ENCODE data around the gene CHRDL2.
"Not testable (repeated sequence)": the region's sequence is repeated elsewhere in the genome, so short reads cannot be mapped to it uniquely, and the experiment has no call there.

The CHRDL2 gene

DNA sequence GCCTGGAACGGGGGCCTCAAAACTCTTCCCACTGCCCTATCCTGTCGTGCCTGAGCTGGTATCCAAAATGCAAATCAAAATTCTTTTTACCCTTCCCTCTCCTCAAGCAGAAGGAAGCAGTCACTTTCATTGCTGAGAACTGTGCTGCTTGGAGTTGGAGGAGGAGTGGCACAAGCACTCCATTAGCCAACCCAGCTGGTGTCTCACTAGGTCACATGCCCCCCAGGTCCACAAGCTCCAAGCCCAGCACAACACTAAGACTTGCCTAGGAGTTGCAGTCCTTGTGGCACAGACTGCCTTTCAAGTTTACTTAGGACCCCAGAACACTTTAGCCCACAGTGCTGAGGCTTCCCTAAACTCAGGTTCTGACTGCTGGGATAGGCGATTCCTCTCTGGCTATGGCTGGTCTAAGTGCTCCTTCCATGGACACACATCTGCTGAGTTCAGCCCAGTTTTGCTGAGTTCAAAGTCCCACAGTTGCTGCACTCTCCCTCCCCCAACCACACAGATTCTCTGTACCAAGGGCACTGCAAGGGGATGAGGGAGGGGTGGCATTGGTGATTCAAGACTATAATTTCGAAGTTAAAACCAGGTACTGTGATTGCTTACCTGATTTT, 68.6 kb downstream of the CHRDL2 start:
- DNase-seq (ENCODE audit: low read depth): no peak
- TF ChIP-seq, protein P1, sequence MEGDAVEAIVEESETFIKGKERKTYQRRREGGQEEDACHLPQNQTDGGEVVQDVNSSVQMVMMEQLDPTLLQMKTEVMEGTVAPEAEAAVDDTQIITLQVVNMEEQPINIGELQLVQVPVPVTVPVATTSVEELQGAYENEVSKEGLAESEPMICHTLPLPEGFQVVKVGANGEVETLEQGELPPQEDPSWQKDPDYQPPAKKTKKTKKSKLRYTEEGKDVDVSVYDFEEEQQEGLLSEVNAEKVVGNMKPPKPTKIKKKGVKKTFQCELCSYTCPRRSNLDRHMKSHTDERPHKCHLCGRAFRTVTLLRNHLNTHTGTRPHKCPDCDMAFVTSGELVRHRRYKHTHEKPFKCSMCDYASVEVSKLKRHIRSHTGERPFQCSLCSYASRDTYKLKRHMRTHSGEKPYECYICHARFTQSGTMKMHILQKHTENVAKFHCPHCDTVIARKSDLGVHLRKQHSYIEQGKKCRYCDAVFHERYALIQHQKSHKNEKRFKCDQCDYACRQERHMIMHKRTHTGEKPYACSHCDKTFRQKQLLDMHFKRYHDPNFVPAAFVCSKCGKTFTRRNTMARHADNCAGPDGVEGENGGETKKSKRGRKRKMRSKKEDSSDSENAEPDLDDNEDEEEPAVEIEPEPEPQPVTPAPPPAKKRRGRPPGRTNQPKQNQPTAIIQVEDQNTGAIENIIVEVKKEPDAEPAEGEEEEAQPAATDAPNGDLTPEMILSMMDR (IDR thresholded peaks at IDR 0.05; ENCODE audit: low read length, missing control alignments): no peak
- H3K4me3 ChIP-seq (replicated peaks; ENCODE audit: low read depth, low read length): no peak overlapping the region

DNA sequence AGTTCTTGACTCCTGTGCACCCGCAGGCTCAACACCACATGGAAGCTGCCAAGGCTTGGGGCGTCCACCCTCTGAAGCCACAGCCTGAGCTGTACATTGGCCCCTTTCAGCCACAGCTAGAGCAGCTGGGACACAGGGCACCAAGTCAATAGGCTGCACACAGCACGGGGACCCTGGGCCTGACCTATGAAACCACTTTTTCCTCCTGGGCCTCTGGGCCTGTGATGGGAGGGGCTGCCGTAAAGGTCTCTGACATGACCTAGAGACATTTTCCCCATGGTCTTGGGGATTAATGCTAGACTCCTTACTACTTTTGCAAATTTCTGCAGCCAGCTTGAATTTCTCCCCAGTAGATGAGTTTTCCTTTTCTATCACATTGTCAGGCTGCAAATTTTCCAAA, 72.1 kb downstream of the CHRDL2 start:
- DNase-seq (ENCODE audit: low read depth); H3K4me3 ChIP-seq (replicated peaks; ENCODE audit: low read depth, low read length): not testable (repeated sequence)

DNA sequence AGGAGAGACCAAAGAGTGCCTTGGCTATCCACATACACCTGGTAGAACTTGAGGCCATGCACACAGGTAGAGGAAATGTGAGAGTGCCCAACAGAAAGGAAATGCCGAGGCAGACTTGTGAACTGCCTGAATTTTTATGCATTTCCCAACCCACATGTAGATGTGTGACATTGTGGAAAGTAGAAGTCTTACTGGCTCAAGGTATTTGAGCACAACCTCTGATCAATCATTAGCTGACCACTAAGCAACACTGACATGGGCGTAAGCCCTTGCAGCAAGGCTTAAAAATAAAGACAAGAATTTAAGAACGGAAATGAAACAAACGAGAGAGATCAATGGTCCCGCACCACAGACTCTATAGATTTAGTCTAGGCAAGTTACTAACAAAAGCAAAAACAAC, 76.2 kb downstream of the CHRDL2 start:
- DNase-seq (ENCODE audit: low read depth): no peak
- TF ChIP-seq, protein P1 (IDR thresholded peaks at IDR 0.05; ENCODE audit: low read length, missing control alignments): no peak
- no peak overlapping the region for H3K4me3 ChIP-seq (replicated peaks; ENCODE audit: low read depth, low read length)

DNA sequence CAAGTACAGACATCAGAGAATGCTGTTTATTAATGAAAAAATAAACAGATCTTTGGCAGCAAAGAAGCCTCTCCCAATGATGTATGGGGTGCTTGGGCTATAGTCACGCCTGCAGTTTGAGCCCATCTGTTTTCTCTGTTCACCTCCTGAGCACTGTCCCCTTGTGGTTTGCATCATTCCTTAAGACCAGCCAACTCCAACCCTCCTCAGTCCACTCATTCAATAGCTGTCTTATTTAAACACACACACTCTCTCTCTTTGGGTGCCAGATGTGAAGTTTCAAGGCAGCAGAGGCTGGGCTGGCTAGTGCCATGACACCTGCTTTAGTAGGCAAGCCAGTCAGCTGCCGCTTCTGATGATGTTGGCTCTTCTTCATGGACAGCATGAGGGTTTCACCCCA, 80.7 kb downstream of the CHRDL2 start:
- no peak overlapping the region for H3K4me3 ChIP-seq (replicated peaks; ENCODE audit: low read depth, low read length)
- TF ChIP-seq, protein P1 (IDR thresholded peaks at IDR 0.05; ENCODE audit: low read length, missing control alignments): no peak
- peak; percentile 18 for DNase-seq (ENCODE audit: low read depth)

DNA sequence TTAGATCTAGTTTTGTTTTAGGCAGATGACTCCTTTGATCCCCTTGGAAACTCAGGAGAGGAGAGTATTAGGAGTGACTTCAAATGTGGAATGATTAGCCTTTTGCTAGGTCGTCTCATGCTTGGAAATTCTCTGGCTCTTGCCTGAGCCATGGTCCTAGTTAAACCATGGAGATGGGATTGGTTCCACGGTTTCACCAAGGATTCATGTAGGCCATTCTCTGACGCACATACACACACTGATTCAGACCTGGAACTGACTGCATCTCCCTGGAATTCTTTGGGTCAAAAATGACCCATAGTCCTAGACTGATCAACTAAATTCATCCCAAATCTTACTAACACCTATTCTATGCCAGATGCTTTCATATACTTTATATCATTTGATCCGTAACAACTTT, 82.3 kb downstream of the CHRDL2 start:
- DNase-seq (ENCODE audit: low read depth): no peak
- TF ChIP-seq, protein P1 (IDR thresholded peaks at IDR 0.05; ENCODE audit: low read length, missing control alignments): no peak
- no peak overlapping the region for H3K4me3 ChIP-seq (replicated peaks; ENCODE audit: low read depth, low read length)

DNA sequence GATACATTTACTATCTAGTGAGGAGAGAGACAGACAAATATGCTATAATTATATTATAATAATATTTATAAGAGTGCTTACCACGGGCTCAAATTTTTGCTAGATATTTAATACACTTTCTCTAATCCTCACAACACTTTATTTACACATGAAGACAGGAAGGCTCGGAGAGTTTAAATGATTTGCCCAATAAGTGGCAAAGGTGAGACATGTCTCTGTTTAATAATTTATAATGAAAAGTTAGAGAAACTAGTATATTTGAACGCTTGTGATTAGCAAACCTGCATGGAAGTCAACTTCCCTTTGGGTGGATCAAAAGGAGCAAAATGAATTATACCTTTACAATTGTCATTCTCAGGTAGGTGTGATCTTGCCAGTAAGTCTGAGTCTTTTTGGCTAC, 83.4 kb downstream of the CHRDL2 start:
- H3K4me3 ChIP-seq (replicated peaks; ENCODE audit: low read depth, low read length): no peak overlapping the region
- TF ChIP-seq, protein P1 (IDR thresholded peaks at IDR 0.05; ENCODE audit: low read length, missing control alignments): no peak
- DNase-seq (ENCODE audit: low read depth): no peak

DNA sequence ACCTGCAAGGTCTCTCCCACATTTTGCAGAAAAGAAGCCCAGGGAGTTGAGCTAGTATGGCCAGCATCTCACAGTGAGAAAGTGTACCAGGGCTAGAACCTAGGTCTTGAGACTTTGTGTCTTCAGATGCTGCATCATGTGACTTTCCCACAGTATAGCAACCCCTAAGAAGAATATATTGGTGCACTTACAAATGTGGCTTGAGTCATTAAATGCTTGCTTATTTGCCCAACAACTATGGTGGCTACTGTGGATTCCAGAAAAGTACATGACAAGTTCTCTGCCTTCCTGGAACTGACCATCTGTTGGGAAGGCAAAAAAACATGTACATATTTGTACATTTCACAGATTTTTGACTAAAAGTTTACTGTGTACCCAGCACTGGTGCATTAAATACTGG, 83.8 kb downstream of the CHRDL2 start:
- TF ChIP-seq, protein P1 (IDR thresholded peaks at IDR 0.05; ENCODE audit: low read length, missing control alignments): no peak

More for the DNA sequence above, 83.8 kb downstream of the CHRDL2 start:
- peak; percentile 16 for DNase-seq (ENCODE audit: low read depth)
- H3K4me3 ChIP-seq (replicated peaks; ENCODE audit: low read depth, low read length): no peak overlapping the region
